ENCODE data around the gene BDNF. TPM values are rescaled to one million over a fixed set of nuclear protein-coding genes. Genes with fewer than 3 reads are reported as not detected.
"Not testable (repeated sequence)": the region's sequence is repeated elsewhere in the genome, so short reads cannot be mapped to it uniquely, and the experiment has no call there.

BDNF gene
- total RNA-seq, 1 experiment from 2014 or later: 4.8 TPM

DNA sequence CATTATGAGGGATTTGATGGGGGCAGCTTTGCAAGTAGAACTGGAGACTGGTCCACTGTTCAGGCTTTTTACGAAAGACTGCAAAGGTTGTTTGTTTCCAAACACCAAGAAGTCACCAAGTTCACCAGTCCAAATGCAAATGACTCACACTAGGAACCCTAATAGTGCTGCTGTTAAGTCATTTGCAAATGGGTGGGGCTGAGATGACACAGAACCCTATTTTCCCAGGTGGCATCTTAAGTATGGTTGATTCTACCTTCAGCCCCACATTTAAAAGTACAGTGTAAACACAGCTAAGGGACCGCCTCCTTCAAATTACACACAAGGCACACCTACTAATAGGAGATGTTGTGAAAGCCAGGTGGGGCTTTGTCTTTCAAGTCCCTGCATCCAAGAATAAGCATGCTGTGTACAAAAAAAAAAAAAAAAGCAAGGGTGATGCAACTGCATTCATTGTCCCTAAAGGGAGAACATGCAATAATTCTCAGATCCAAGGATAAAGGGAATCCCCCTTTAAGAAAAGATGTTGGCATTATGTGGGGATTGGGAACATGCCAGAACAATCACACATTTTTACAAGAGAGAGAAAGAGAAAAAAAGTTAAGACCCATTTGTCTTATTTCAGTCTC lies 27.3 kb downstream of the BDNF start:
- no peak overlapping the region for H3K4me3 Mint-ChIP-seq
- peaks cover 19% of the 10 kb centered on the region for H3K9me3 Mint-ChIP-seq
- DNase-seq (ENCODE audit: low spot score) (no peak), ATAC-seq (peak; percentile 64)
- TF ChIP-seq, protein P1, sequence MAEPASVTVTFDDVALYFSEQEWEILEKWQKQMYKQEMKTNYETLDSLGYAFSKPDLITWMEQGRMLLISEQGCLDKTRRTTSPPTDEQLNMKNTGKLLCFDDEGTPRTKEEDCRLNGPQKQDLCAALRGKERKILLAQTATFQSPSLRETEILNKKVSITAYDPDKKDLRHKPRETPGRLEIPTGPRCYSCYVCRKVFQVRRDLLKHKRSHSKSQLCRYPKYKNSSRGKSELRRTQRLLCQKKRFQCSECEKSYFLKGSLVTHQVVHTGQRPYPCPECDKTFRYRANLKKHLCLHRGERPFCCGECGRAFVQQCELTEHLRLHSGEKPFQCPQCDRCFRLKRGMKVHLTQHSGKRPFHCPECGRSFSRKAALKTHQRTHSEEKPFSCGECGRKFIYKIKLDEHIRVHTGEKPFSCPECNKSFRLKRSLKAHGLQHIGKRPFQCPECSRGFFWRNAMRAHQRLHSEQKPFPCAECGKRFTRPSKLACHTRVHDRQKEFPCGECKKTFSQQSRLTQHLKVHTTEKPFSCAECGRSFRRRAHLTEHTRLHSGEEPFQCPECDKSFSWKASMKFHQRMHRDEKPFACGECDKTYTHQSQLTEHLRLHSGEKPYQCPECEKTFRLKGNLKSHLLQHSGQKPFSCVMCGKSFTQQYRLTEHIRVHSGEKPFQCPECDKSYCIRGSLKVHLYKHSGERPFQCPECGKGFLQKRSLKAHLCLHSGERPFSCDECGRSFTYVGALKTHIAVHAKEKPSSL (CRISPR knock-in tag; conservative IDR thresholded peaks at IDR 0.05): no peak
- no peak for TF ChIP-seq MYBL2 (CRISPR knock-in tag; IDR thresholded peaks at IDR 0.05)
- TF ChIP-seq, protein P2, sequence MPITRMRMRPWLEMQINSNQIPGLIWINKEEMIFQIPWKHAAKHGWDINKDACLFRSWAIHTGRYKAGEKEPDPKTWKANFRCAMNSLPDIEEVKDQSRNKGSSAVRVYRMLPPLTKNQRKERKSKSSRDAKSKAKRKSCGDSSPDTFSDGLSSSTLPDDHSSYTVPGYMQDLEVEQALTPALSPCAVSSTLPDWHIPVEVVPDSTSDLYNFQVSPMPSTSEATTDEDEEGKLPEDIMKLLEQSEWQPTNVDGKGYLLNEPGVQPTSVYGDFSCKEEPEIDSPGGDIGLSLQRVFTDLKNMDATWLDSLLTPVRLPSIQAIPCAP (CRISPR knock-in tag; IDR thresholded peaks at IDR 0.05): no peak
- TF ChIP-seq ZNF416 (CRISPR knock-in tag; IDR thresholded peaks at IDR 0.05): no peak
- no peak for TF ChIP-seq ETV6 (CRISPR knock-in tag; IDR thresholded peaks at IDR 0.05)
- no peak for TF ChIP-seq GRHL2 (CRISPR knock-in tag; IDR thresholded peaks at IDR 0.05; ENCODE audit: insufficient replicate concordance, severe bottlenecking)
- TF ChIP-seq, protein P3, sequence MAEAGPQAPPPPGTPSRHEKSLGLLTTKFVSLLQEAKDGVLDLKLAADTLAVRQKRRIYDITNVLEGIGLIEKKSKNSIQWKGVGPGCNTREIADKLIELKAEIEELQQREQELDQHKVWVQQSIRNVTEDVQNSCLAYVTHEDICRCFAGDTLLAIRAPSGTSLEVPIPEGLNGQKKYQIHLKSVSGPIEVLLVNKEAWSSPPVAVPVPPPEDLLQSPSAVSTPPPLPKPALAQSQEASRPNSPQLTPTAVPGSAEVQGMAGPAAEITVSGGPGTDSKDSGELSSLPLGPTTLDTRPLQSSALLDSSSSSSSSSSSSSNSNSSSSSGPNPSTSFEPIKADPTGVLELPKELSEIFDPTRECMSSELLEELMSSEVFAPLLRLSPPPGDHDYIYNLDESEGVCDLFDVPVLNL (CRISPR knock-in tag; IDR thresholded peaks at IDR 0.05; ENCODE audit: borderline replicate concordance, low read depth): no peak
- TF ChIP-seq, protein P4, sequence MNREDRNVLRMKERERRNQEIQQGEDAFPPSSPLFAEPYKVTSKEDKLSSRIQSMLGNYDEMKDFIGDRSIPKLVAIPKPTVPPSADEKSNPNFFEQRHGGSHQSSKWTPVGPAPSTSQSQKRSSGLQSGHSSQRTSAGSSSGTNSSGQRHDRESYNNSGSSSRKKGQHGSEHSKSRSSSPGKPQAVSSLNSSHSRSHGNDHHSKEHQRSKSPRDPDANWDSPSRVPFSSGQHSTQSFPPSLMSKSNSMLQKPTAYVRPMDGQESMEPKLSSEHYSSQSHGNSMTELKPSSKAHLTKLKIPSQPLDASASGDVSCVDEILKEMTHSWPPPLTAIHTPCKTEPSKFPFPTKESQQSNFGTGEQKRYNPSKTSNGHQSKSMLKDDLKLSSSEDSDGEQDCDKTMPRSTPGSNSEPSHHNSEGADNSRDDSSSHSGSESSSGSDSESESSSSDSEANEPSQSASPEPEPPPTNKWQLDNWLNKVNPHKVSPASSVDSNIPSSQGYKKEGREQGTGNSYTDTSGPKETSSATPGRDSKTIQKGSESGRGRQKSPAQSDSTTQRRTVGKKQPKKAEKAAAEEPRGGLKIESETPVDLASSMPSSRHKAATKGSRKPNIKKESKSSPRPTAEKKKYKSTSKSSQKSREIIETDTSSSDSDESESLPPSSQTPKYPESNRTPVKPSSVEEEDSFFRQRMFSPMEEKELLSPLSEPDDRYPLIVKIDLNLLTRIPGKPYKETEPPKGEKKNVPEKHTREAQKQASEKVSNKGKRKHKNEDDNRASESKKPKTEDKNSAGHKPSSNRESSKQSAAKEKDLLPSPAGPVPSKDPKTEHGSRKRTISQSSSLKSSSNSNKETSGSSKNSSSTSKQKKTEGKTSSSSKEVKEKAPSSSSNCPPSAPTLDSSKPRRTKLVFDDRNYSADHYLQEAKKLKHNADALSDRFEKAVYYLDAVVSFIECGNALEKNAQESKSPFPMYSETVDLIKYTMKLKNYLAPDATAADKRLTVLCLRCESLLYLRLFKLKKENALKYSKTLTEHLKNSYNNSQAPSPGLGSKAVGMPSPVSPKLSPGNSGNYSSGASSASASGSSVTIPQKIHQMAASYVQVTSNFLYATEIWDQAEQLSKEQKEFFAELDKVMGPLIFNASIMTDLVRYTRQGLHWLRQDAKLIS (CRISPR knock-in tag; IDR thresholded peaks at IDR 0.05; ENCODE audit: borderline replicate concordance): no peak
- CTCF ChIA-PET: no interaction called here
- no peak overlapping the region; the same call in 1 of the 2 replicates for H3K27ac Mint-ChIP-seq
- peaks cover 40% of the 10 kb centered on the region for H3K4me1 Mint-ChIP-seq
- POLR2A ChIA-PET: no interaction called here
- peaks cover 13% of the 10 kb centered on the region for H3K27me3 Mint-ChIP-seq (ENCODE audit: low read depth)
- peaks cover 25% of the 10 kb centered on the region for H3K36me3 Mint-ChIP-seq

DNA sequence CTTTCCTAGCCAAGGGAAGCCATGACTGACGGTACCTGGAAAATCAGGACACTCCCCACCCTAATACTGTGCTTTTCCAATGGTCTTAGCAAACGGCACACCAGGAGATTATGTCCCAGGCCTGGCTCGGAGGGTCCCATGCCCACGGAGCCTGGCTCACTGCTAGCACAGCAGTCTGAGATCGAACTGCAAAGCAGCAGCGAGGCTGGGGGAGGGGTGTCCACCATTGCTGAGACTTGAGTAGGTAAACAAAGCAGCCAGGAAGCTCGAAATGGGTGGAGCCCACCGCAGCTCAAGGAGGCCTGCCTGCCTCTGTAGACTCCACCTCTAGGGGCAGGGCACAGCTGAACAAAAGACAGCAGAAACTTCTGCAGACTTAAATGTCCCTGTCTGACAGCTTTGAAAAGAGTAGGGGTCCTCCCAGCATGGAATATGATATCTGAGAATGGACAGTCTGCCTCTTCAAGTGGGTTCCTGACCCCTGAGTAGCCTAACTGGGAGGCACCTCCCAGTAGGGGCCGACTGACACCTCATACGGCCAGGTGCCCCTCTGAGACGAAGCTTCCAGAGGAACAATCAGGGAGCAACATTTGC lies 34.6 kb downstream of the BDNF start:
- peaks cover 27% of the 10 kb centered on the region for H3K4me1 Mint-ChIP-seq
- H3K4me3 Mint-ChIP-seq: peak overlapping the region; percentile 46
- CTCF ChIA-PET: interaction anchor here (0.6 to 1.7 kb wide), 8 partner anchors 14 to 52 kb away, joined by 3 to 10 read pairs (median 3); no protein-coding TSS in a partner anchor
- not testable (repeated sequence) for ATAC-seq
- DNase-seq (ENCODE audit: low spot score): peak; percentile 82
- TF ChIP-seq FOXK1 (CRISPR knock-in tag; IDR thresholded peaks at IDR 0.05) (peak; percentile 94), SP1 (CRISPR knock-in tag; conservative IDR thresholded peaks at IDR 0.05) (peak; percentile 67), FOXP1 (CRISPR knock-in tag; IDR thresholded peaks at IDR 0.05; ENCODE audit: borderline replicate concordance) (peak; percentile 73; the same call in 1 of the 2 replicates), FOXJ3 (CRISPR knock-in tag; IDR thresholded peaks at IDR 0.05; ENCODE audit: borderline replicate concordance) (0 out of 2 replicates have a peak, but pooled peaks have one; percentile 23)
- TF ChIP-seq, protein P5, sequence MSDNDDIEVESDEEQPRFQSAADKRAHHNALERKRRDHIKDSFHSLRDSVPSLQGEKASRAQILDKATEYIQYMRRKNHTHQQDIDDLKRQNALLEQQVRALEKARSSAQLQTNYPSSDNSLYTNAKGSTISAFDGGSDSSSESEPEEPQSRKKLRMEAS (CRISPR knock-in tag; IDR thresholded peaks at IDR 0.05): peak; percentile 40; the same call in 1 of the 2 replicates
- TF ChIP-seq, protein P6, sequence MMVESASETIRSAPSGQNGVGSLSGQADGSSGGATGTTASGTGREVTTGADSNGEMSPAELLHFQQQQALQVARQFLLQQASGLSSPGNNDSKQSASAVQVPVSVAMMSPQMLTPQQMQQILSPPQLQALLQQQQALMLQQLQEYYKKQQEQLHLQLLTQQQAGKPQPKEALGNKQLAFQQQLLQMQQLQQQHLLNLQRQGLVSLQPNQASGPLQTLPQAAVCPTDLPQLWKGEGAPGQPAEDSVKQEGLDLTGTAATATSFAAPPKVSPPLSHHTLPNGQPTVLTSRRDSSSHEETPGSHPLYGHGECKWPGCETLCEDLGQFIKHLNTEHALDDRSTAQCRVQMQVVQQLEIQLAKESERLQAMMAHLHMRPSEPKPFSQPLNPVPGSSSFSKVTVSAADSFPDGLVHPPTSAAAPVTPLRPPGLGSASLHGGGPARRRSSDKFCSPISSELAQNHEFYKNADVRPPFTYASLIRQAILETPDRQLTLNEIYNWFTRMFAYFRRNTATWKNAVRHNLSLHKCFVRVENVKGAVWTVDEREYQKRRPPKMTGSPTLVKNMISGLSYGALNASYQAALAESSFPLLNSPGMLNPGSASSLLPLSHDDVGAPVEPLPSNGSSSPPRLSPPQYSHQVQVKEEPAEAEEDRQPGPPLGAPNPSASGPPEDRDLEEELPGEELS (CRISPR knock-in tag; IDR thresholded peaks at IDR 0.05): peak; percentile 75
- TF ChIP-seq, protein P7, sequence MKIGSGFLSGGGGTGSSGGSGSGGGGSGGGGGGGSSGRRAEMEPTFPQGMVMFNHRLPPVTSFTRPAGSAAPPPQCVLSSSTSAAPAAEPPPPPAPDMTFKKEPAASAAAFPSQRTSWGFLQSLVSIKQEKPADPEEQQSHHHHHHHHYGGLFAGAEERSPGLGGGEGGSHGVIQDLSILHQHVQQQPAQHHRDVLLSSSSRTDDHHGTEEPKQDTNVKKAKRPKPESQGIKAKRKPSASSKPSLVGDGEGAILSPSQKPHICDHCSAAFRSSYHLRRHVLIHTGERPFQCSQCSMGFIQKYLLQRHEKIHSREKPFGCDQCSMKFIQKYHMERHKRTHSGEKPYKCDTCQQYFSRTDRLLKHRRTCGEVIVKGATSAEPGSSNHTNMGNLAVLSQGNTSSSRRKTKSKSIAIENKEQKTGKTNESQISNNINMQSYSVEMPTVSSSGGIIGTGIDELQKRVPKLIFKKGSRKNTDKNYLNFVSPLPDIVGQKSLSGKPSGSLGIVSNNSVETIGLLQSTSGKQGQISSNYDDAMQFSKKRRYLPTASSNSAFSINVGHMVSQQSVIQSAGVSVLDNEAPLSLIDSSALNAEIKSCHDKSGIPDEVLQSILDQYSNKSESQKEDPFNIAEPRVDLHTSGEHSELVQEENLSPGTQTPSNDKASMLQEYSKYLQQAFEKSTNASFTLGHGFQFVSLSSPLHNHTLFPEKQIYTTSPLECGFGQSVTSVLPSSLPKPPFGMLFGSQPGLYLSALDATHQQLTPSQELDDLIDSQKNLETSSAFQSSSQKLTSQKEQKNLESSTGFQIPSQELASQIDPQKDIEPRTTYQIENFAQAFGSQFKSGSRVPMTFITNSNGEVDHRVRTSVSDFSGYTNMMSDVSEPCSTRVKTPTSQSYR (CRISPR knock-in tag; IDR thresholded peaks at IDR 0.05): 0 out of 2 replicates have a peak, but pooled peaks have one; percentile 79
- H3K36me3 Mint-ChIP-seq: peaks cover 50% of the 10 kb centered on the region
- POLR2A ChIA-PET: interaction anchor here (0.6 to 0.7 kb wide), 2 partner anchors 51 to 53 kb away, joined by 3 read pairs; no protein-coding TSS in a partner anchor
- H3K9me3 Mint-ChIP-seq: peaks cover 47% of the 10 kb centered on the region
- peaks cover 34% of the 10 kb centered on the region for H3K27me3 Mint-ChIP-seq (ENCODE audit: low read depth)
- H3K27ac Mint-ChIP-seq: peak overlapping the region; percentile 69
